Putamen (tissue), 1 donor: ENCODE data around the gene DHRS1.

ENCODE experiments used
- DNase-seq: peaks from one replicate; pipeline ENCODE4 v3.0.0-alpha.2; 2016; ENCODE audit warnings: low spot score

DHRS1 gene

DNA sequence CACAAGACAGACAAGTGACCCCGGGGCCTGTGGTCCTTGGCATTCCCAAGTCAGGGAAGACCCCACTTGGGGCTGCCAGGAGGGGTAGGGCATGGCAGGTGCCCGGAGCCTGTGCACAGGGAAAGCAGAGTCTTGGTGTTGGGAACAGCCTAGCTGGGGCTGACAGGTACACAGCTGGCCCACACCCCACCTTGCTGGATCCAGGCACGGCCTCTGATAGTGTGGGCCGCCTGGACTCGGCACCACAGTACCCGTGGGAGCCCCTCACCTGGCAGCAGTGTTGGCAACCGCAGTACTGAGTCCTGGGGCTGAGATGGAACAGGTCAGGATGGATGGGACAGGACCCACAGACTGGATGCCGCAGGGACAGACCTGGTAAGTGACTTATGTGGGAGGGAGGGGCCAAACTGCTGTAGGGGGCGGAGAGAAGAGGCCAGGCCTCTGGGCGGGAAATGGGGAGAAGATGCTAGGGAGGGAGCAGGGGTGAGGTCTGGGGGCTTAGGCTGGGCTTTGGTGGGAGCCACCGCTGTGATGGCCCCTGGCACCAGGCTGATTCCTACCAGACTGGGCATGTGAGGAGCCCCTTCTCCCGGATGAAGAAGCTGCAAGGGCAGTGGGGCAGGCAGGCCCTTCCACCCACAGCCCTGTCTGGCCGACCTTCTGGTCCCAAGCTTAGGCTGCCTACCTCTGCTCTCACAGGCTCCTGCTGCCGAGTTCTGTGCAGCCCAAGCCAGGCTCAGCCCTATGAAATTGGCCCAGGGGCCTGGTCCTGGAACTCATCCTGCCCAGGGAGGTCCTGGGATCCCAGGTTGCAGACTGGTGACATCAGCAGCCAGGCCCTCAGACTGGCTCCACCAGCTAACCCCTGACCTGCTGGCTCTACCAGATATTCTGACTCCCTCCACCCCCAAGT, 36.5 kb downstream of the DHRS1 start, which contains the start of gene TGM1:
Gene TGM1, minus strand, starts transcription at position 357 of the 913 bp plus-strand sequence. CDS start 825 bp downstream, outside the sequence.
- DNase-seq = no peak

DNA sequence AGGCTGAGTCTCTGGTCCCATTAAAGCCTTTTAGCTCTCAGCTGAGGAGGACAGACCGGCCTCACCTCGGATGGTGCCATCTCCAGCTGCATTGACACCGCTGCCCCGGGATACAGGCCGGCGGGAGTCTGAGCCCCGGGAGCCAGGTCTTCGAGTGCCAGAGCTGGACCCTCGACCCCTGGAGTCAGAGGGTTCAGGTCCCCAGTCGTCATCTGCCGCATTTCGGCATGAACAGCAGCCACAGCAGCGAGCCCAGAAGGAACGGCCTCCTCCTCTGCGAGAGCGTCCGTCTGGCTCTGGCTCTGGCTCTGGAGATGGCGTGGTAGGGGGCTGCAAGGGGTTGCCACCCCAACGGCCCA, 37.6 kb downstream of the DHRS1 start:
- DNase-seq = no peak

DNA sequence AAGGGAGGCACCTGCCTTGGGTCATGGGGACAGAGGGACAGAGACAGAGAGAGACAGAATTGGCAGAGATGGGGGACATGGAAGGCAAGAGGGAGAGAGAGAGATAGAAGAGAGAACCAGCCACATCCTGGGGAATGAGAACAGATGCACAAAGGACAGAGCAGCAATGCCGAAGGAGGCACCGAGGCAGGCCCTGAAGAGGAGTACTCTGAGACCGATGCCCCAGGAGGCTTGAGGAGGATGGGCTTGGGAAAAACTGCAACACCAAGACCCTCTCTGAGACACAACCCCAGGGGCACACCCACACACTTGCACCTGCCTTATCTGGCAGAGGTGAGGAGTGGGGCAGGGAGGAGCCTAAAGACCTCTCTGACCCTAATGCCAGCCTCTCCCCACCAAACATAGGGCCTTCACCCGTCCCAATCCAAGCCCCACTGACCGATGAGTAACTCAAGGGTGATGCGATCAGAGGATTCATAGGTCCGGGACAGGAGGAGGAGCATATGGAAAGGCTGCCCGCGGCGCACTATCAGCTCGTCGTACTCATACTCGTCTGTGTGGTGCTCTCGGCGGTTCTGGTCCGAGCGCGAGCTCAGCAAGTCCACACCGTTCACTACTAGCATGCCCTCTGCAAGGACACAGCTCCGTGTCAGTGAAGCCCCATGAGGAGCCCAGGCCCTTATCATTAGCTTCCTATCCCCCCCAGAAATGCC, 38.2 kb downstream of the DHRS1 start:
- DNase-seq = no peak

DNA sequence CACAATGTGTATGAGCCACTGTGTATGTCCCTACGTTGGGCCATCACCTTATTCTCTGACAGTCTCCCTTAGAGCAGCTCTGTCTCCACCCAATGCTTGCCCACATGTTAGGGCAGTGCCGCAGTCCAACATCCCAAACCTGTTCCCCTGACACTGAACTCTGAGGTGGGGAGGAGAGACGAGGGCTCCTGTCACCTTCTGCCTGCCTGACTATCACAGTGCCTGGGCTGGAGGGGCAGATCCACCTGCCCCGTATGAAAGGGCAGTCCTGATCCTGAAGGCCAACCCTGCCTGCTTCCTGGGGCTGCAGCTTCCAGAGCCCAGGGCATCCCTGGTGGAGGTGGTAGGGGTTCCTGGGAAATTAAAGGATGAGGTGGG, 38.8 kb downstream of the DHRS1 start:
- DNase-seq = no peak

DNA sequence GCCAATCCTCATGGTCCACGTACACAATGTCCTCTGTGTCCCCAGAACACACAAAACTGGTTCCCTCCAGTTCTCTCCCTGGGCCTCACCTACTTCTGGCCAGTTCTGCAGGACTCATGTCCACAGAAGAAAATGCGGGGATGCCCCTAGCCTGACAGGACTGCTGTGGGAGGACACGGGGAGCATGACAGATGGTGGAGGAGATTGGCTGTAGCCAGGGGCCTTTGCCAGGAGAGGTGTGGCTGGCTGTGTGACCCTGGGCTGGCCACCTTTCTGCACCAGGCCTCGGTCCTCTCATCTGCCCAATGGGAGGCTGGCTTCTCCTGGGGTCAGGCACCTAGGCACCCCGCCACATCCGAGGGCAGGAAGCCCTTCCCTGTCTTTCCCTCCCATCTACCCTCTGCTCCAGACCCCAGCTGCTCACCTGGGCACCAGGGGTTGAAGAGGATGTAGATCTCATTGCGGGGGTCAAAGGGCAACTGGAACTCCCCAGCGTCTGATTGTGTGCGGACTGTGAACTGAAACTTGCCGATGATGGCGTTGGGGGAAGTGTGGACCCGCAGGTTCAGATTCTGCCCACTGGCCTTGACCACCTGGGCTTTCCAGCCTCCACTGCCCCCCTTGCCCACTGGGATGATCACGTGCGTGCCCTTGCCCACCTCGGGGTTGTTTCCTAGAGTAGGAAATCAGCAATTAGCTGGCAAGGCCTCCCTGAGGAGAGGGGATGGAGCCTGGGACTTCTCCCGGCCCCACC, 39.4 kb downstream of the DHRS1 start:
- no peak for DNase-seq

DNA sequence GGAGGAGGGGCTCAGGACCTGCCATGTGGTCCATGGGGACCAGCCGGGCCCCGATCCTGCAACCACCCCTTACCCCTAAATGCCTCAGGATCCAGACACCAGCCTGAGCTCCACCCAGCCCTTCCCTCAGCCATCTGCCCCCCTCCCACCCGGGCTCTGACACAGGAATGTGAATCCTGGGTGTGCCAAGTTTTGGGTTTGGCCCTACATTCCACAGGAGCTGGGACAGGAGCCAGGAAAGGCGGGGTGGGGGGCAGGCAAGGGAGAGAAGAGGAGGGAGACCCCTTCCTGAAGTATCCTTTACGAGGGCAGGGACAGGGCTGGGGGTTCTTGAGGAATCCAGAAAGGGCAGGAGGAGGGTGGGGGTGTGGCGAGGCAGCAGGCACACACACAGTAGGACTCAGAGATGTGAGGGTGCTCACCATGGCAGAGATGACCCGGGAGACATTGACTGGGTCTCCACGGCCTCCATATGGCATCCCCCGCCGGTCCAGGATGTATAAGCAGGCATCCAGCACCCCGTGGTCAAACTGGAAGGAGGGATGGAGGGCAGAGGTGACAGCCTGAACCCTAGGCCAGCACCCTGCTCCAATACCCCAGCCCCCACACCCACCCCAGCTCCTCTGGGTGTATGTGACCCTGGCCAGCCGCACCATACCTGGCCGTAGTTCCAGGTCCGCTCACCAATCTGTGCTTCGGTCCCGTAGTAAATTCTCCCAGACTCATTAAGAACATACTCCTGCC, 40.1 kb downstream of the DHRS1 start:
- DNase-seq = no peak

DNA sequence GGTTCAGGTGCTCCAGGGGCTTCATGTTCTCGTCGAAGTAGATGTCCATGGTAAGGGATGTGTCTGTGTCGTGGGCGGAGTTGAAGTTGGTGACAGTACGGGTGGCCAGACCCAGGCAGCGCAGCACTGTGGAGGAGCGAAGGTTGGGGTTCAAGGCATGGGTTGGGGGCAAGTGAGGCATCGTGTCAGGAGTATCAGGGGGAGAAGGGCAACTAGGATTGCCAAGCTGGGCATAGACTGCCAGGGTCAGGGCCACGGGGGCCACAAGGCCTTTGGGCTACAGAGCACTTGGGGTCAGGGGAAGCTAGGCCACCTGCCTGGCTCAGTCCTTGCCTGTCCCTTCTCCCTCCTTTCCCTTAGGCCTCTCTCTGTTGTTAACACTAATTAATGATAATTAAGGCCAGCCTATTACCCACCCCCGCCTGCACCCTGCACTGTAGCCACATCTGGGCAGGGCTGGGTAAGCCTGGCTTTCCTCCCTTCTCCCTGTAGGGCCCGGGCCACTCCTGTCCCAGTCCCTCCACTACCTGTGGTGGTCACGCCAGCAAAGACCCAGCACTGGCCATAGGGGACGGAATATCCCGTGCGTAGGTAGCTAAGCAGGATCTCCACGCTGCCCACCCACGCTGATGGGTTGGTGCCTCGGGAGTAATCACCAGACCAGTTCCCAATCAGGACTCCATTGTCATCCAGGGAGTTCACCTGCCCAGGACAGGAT, 40.9 kb downstream of the DHRS1 start:
- DNase-seq = no peak

DNA sequence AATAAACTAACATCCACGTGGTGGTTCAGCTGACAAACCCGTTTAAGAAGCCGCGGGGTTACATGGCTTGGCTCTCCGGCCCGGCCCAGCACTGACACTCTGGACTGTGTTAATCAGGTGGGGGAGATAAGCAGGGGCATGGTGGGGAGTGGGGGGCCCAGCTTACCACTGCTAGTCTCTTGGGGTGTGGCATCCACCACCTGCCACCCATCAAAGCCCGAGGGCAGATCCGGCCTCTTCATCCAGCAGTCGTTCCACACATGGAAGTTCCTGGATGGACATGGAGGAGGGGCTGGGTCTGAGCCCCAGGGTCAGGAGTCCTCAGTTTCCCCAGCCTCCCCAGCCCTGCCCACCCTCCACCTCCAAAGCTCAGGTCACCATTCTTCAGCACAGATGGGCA, 41.5 kb downstream of the DHRS1 start:
- DNase-seq = no peak

DNA sequence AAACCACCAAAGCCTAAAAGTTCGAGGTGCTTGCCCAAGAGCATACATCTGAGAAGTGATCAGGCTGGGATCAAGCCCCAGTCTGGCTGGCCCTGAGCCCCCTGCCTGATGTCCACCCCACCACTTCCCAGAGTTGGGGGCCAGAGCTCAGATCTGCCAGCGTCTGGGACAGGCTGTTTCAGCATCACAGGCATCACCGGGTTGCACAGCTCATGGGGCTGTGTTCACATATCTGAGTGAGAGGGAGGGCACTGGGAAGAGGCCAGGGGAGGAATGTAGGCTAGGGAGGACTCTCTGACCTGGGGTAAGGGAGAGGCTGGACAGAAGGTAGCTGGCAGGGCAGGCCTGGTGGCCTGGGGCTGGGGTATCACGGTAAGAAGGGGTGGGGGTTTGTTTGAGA, 42.6 kb downstream of the DHRS1 start:
- DNase-seq = no peak

DNA sequence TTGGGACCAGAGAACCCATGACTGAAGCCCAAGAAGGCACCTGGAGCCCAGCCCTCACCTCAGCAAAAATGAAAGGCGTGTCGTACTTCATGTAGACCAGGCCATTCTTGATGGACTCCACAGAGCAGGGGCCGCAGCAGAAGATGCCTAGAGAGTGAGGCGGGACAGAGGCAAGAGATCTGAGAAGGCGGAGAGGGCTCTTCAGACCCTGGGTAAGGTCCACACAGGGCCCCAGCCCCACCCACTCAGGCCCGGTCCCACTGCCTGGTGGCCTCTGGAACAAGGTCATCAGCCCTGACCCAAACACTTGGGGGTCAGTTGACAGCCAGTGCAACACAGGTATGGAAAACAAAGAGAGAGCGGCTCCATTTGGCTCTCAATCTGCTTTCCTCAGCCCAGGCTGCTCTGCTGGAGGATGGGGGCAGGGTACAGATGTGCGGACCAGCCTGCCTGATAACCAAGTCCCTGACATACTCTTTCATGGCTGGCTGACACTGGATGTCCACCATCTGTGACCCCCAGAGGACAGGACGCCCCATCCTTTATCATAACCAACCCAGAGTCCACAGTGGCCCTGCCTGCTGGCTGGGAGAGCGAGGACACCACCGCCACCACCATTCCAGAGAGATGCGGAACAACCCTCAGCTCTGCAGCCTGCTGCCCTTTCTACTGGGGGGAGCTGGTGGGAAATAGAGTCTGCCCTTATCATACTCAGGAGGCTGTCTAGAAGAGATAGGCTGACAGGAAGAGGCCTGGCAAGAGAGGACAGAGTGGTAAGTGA, 43.5 kb downstream of the DHRS1 start:
- DNase-seq = no peak

DNA sequence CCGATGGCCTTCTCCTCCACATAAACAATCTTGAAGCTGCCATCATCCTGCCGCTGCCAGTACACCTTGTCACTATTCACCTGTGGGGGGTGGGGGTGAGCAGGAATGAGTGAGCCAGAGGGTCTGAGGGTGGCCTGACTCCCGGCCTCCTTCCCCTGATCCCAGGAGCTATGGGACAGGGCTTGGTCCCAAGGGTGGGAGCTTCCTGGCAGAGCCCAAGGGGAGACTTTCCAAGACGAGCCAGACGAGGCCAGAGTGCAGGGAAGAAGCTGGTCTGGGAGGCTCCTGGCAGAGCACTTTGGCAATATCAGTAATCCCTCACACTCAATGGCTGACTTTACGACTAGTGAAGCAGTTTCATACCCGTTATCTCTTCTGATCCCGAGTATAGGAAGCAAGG, 44.1 kb downstream of the DHRS1 start:
- DNase-seq = no peak

DNA sequence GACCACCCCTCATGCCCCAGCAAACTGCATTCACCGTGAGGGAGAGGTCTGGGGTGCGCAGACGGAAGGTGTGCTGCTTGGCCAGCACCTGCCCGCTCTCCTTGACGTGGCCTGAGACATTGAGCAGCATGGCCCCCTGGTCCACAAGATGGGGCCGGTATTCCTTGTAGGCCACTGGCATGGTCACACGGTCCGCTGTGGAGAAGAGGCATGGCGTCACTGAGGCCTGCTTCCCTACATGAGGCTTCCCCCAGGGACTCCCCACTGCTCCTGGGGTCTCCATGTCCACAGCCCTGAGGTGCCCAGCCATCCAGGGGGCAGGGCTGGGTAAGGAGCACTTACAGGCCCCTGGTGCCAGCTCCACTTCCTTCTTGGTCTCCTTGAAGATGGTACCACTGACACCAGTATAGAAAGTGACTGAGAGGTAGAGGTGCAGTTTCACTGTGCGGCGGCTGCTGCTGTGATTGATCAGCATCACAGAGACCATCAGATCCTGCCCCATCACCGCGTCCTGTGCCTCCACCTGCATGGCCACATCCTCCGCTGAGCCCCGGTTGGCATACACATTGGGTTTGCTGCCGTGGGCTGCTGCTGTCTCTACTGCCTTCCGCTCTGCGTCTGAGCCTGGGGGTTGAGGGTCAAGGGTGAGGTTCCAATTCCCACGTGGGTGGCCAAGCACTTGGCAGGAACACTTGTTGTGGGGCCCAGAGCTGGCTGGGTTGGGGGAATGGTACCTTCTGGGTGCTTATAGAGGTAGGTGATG, 44.8 kb downstream of the DHRS1 start:
- no peak for DNase-seq

DNA sequence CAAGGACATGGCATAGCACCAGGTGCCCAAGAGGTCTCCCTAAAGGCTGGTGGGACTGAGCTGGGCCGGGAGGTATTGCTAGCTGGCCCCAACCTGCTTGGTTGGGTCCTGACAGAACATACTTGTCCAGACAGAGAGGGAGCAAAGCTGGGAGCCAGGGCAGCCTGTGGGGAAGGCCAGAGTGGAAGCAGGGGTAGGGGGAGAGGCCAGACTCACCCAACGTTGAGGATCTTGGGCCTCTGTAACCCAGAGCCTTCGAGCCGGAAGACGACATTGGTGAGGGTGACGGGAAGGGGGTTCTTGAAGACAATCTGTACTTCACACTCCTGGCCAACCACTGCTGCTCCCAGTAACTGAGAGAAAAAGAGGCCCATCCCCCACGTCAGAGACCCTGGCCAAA, 45.6 kb downstream of the DHRS1 start:
- no peak for DNase-seq

DNA sequence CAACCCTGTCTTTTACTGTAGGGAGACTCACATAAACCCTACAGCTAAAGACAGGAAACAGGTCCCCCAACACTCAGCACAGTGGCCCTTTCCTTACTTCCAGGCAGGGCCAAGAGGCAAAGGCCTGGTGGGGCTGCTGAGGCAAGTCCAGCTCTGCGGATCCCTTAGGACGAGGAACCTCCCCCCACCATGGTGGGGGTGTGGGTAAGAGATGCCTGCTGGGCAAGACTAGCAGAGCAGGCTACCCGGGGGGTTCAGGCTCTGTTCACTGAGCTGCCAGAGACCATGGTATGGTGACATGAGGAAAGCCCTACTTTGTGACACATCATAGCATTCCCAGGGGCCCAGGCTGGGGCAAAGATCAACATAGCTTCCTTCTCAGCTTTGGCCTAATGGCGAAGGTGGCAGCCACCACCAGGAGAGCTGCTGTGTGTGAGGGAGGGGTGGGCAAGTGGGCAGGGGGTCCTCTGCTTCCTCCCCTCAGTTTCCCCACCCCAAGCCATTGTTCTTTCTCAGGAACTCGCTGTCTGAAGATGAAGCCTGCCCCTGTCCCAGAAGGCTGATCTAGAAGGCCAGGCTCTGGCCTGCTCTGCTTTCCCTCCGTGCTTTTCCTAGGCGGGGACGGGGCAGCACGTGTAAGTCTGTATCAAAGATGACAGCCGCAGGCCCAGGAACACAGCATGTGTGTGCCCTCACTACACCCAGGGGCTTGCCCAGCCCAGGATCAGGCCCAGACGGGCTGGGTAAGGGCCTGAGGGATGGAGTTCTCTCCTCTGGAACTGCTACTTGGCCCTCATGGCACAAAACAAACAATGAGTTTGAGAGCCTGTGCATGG, 47.1 kb downstream of the DHRS1 start:
- DNase-seq = no peak

DNA sequence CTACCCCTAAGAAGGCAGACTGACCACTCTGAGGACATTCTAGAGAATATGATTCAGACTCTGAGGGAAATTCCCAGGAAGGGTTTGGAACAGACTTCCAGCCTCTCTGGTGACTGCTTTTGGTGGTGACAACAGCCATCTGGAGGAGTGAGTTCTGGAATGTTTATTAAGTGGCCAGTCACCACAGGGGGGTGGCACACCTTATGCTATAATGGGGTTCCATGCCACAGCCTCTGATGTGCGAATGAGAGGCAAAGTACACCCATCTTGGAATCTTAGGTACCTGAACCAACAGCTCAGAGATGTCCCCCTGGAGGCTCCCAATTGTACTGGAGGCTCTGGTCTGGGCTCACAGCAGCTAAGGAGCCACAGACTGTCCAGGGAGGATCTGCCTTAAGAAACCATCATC, 47.7 kb downstream of the DHRS1 start:
- no peak for DNase-seq

DNA sequence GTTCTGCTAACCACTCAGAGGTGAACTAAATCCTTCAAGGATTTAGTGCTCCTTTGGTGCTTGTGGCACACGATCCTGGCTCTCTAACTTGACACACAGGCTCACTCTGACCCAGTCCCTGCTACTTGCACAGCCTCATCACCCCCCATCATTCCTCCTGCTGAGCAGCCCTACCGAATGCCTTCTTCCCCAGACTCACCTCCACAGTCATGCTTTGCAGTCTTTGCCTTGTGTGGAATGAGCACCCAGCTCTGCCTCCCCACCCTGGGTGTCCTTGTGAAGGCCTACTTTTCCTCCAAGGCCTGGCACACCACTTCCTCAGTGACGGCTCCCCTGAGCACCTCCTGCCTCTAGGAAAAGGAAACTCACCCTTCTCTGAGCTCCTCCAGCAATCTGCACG, 49.2 kb downstream of the DHRS1 start:
- no peak for DNase-seq

DNA sequence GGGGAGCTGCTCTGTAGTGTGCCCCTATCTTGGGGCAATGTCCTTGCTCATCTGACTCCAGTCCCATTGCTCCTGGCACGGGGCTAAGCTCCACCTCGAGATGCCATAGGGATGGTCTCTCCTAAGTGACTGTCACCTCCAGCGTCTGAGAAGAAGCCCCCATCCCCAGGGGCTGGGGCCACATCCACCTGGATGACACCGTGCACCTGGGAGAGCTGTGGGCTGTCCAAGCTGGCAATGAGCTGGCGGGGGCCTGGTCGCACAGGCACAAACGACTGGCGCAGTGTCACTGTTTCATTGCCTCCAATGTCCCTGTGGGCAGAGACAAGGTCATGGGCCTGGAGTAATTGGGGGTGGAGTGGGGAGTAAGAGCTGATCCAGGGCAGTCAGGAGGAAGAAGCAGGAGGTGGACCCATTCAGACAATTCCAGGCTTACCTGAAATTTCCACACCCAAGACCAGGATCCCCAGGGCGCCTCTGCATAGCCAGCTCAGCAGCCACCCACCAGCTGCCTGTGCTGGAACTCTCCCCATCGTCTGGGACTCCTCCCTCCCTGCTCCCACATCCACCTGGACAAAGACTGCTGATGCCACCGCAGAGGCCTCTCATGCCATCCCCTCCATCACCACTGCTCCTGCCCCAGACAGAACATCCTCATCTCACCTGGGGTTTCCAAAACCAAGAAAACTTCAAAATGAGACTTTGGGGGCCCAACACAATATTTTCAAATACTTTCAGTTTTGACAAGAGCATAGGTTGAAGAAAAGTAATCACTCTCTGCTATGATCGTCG, 50.2 kb downstream of the DHRS1 start:
- no peak for DNase-seq

DNA sequence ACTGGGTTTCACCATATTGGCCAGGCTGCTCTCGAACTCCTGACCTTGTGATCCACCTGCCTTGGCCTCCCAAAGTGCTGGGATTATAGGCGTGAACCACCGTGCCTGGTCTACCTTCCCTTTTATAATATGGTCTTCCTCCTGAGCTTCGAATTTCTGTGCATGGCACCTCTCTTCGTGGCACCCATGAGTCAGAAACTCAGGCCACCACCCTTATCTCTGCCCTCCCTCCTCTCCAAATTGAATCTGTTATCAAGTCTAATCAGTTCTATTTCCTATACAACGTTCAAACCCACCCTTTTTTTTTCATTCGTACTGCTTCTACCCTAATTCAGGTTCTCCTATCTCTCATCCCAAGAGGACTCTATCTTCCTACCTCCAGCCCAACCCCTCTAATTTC, 52.2 kb downstream of the DHRS1 start:
- DNase-seq = no peak
